ENCODE results near the gene MSLN. TPM values are rescaled to one million over a fixed set of nuclear protein-coding genes. Genes with fewer than 3 reads are reported as not detected.

MSLN gene
- total and polyA plus RNA-seq, 9 of the 15 experiments (the other 6 are each of a cell fraction or from before 2014, with no cell fraction given), result not detected

DNA sequence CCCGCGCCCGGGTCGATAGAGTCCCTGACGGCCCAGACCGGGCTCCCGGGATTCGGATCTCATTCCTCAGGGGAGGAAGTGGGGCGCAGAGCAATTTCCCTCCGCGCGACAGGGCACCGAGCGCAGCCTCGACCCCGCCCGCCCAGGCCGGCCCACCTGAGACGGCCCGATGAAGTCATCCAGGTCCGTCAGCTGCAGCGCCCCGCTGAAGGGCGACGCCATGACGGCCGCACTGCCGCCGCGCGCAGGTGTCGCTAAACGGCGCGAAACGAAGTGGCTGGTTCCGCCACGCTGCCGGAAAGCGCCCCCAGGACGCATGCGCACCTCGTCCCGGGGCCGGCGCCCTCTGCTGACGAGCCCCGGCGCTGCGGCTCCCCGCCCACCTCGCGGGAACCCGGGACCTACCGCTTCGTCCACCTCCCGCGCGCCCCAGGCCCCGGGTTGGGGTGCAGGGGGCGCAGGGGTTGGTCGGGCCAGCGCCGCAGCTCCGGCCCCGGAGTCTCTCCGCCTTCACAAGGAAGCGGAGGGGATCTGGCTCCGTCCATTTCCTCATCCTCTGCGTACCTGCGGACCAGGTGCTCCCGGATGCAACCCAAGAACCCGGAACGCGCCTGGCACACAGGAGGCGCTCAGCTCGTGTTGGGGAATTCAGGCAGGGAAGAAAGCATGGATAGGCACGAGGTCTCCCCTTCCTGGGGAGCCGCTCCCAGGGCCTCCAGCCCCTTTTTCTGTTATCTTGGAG is 19.6 kb upstream of the MSLN start, which contains the start of gene CIAO3 (continued):
- TF ChIP-seq, protein P1, sequence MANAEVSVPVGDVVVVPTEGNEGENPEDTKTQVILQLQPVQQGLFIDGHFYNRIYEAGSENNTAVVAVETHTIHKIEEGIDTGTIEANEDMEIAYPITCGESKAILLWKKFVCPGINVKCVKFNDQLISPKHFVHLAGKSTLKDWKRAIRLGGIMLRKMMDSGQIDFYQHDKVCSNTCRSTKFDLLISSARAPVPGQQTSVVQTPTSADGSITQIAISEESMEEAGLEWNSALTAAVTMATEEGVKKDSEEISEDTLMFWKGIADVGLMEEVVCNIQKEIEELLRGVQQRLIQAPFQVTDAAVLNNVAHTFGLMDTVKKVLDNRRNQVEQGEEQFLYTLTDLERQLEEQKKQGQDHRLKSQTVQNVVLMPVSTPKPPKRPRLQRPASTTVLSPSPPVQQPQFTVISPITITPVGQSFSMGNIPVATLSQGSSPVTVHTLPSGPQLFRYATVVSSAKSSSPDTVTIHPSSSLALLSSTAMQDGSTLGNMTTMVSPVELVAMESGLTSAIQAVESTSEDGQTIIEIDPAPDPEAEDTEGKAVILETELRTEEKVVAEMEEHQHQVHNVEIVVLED (CRISPR knock-in tag; IDR thresholded peaks at IDR 0.05), result peak; percentile 88
- TF ChIP-seq, protein P2, sequence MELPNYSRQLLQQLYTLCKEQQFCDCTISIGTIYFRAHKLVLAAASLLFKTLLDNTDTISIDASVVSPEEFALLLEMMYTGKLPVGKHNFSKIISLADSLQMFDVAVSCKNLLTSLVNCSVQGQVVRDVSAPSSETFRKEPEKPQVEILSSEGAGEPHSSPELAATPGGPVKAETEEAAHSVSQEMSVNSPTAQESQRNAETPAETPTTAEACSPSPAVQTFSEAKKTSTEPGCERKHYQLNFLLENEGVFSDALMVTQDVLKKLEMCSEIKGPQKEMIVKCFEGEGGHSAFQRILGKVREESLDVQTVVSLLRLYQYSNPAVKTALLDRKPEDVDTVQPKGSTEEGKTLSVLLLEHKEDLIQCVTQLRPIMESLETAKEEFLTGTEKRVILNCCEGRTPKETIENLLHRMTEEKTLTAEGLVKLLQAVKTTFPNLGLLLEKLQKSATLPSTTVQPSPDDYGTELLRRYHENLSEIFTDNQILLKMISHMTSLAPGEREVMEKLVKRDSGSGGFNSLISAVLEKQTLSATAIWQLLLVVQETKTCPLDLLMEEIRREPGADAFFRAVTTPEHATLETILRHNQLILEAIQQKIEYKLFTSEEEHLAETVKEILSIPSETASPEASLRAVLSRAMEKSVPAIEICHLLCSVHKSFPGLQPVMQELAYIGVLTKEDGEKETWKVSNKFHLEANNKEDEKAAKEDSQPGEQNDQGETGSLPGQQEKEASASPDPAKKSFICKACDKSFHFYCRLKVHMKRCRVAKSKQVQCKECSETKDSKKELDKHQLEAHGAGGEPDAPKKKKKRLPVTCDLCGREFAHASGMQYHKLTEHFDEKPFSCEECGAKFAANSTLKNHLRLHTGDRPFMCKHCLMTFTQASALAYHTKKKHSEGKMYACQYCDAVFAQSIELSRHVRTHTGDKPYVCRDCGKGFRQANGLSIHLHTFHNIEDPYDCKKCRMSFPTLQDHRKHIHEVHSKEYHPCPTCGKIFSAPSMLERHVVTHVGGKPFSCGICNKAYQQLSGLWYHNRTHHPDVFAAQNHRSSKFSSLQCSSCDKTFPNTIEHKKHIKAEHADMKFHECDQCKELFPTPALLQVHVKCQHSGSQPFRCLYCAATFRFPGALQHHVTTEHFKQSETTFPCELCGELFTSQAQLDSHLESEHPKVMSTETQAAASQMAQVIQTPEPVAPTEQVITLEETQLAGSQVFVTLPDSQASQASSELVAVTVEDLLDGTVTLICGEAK (IDR thresholded peaks at IDR 0.05), result peak; percentile 42; the same call in 1 of the 2 replicates
- TF ChIP-seq, protein P2 (CRISPR knock-in tag; IDR thresholded peaks at IDR 0.05), result no peak
- TF ChIP-seq TAF7 (tag; IDR thresholded peaks at IDR 0.05) (no peak; the same call in 1 of the 2 replicates), DIDO1 (tag; IDR thresholded peaks at IDR 0.05; ENCODE audit: low read depth) (peak; percentile 87), MYC (IDR thresholded peaks at IDR 0.05; ENCODE audit: low read depth, low read length) (peak; percentile 83), MYC (CRISPR knock-in tag; IDR thresholded peaks at IDR 0.05; ENCODE audit: borderline replicate concordance, low read depth) (no peak; the same call in 1 of the 2 replicates), KLF10 (CRISPR knock-in tag; IDR thresholded peaks at IDR 0.05) (no peak), ZEB2 (IDR thresholded peaks at IDR 0.05) (peak; percentile 94)
- TF ChIP-seq, protein P3, sequence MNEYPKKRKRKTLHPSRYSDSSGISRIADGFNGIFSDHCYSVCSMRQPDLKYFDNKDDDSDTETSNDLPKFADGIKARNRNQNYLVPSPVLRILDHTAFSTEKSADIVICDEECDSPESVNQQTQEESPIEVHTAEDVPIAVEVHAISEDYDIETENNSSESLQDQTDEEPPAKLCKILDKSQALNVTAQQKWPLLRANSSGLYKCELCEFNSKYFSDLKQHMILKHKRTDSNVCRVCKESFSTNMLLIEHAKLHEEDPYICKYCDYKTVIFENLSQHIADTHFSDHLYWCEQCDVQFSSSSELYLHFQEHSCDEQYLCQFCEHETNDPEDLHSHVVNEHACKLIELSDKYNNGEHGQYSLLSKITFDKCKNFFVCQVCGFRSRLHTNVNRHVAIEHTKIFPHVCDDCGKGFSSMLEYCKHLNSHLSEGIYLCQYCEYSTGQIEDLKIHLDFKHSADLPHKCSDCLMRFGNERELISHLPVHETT (CRISPR knock-in tag; conservative IDR thresholded peaks at IDR 0.05 in 1 of 2, IDR thresholded peaks at IDR 0.05 in 1 of 2), result peak in 1 of 2 experiments; percentile 73; a peak in 2 of 4 replicates
- TF ChIP-seq, protein P4, sequence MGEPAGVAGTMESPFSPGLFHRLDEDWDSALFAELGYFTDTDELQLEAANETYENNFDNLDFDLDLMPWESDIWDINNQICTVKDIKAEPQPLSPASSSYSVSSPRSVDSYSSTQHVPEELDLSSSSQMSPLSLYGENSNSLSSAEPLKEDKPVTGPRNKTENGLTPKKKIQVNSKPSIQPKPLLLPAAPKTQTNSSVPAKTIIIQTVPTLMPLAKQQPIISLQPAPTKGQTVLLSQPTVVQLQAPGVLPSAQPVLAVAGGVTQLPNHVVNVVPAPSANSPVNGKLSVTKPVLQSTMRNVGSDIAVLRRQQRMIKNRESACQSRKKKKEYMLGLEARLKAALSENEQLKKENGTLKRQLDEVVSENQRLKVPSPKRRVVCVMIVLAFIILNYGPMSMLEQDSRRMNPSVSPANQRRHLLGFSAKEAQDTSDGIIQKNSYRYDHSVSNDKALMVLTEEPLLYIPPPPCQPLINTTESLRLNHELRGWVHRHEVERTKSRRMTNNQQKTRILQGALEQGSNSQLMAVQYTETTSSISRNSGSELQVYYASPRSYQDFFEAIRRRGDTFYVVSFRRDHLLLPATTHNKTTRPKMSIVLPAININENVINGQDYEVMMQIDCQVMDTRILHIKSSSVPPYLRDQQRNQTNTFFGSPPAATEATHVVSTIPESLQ (CRISPR knock-in tag; IDR thresholded peaks at IDR 0.05), result peak; percentile 75; the same call in 1 of the 2 replicates
